GM20000 (cell line): ENCODE measurements around the gene DACH1.
A peak's percentile ranks its signal among the peaks of the same experiment; 100 is the strongest.

Source experiments
- DNase-seq: peaks from one replicate; pipeline ENCODE4 v3.0.0; 2012; ENCODE audit warnings: low spot score
- CTCF ChIP-seq: IDR thresholded peaks from 2 replicates; pipeline ENCODE4 v1.5.1; 2012; ENCODE audit warnings: mild to moderate bottlenecking, control low read depth; ENCODE audit errors: extremely low read depth, missing control alignments

The DACH1 gene

GRCh38 chr13:71873418-71874247, 6.6 kb upstream of the DACH1 start:
- TF ChIP-seq CTCF: no peak
- no peak for DNase-seq

GRCh38 chr13:71871844-71872243, 4.8 kb upstream of the DACH1 start:
- no peak for DNase-seq
- no peak for TF ChIP-seq CTCF

- TF ChIP-seq CTCF: no peak
- DNase-seq: no peak
Measured at GRCh38 chr13:71871176-71871754, 4.3 kb upstream of the DACH1 start.

GRCh38 chr13:71870100-71870499, 3.1 kb upstream of the DACH1 start:
- TF ChIP-seq CTCF: no peak
- no peak for DNase-seq

GRCh38 chr13:71869274-71869673, 2.3 kb upstream of the DACH1 start:
- TF ChIP-seq CTCF: no peak
- no peak for DNase-seq

GRCh38 chr13:71866335-71867130, 471 bp downstream of the DACH1 start:
- peak; percentile 21 for DNase-seq
- no peak for TF ChIP-seq CTCF

GRCh38 chr13:71865874-71866334, 1.1 kb downstream of the DACH1 start:
- DNase-seq: peak; percentile 42
- TF ChIP-seq CTCF: no peak
